GM12892 (cell line): ENCODE measurements around the gene IDH1.

Source experiments
- POLR2A ChIP-seq: IDR thresholded peaks from 2 replicates; pipeline ENCODE4 v1.6.1; 2011; ENCODE audit warnings: low read depth, low read length, control low read depth
- POLR2AphosphoS5 ChIP-seq: IDR thresholded peaks from 2 replicates; pipeline ENCODE4 v1.6.1; 2011; ENCODE audit warnings: low read depth, low read length, control low read depth
- TAF1 ChIP-seq: IDR thresholded peaks from 2 replicates; pipeline ENCODE4 v1.6.1; 2011; ENCODE audit warnings: low read depth, mild to moderate bottlenecking, control low read depth, low read length, borderline replicate concordance

GRCh38 chr2:208235860-208236259 lies 19.0 kb downstream of the IDH1 start:
- no peak for TF ChIP-seq POLR2A
- TF ChIP-seq POLR2AphosphoS5 = no peak
- no peak for TF ChIP-seq TAF1
